Mesodermal cell (in vitro differentiated cells): ENCODE results near the gene SDHB.

Source experiments
- H3K27ac ChIP-seq: 2 replicates; pipeline ENCODE4 v1.7.0; 2013; ENCODE audit warnings: mild to moderate bottlenecking, low read depth, low read length, moderate library complexity; ENCODE audit not compliant: severe bottlenecking
- H3K36me3 ChIP-seq: 2 replicates; pipeline ENCODE4 v1.7.1; 2013; ENCODE audit warnings: mild to moderate bottlenecking, low read length, moderate library complexity; ENCODE audit not compliant: control insufficient read depth, insufficient read depth
- H3K4me1 ChIP-seq: one replicate; pipeline ENCODE4 v1.7.1; 2013; ENCODE audit warnings: mild to moderate bottlenecking, low read length; ENCODE audit not compliant: insufficient read depth, control insufficient read depth, poor library complexity, severe bottlenecking
- H3K4me3 ChIP-seq: 2 replicates; pipeline ENCODE4 v1.7.0; 2013; ENCODE audit warnings: low read length, control low read depth, mild to moderate bottlenecking; ENCODE audit not compliant: insufficient read depth, poor library complexity, severe bottlenecking; ENCODE audit errors: extremely low read depth
- H3K9me3 ChIP-seq: 2 replicates; pipeline ENCODE4 v1.7.1; 2013; ENCODE audit warnings: mild to moderate bottlenecking, low read length, moderate library complexity; ENCODE audit not compliant: control insufficient read depth
- WGBS, 2 experiments: methylation state at CpG; one replicate each; pipeline ENCODE4 v1.1.5; 2013; ENCODE audit warnings: missing lambda C conversion rate in 2 of 2; ENCODE audit not compliant: insufficient coverage in 2 of 2; 5-methylcytosine and 5-hydroxymethylcytosine counted together

The SDHB gene

GRCh38 chr1:17027403-17027802 is 26.4 kb downstream of the SDHB start:
- Histone ChIP-seq H3K9me3 (no peaks in the 10 kb centered on the region), H3K4me3 (no peak overlapping the region), H3K36me3 (peaks cover 99% of the 10 kb centered on the region), H3K27ac (no peak overlapping the region), H3K4me1 (no peaks in the 10 kb centered on the region)
- WGBS, 2 experiments: 81 to 88% methylated on average over 4 of the region's 5 CpGs

- no peak overlapping the region for H3K4me3 ChIP-seq
- H3K27ac ChIP-seq: no peak overlapping the region
- H3K4me1 ChIP-seq: no peaks in the 10 kb centered on the region
- H3K9me3 ChIP-seq: no peaks in the 10 kb centered on the region
- H3K36me3 ChIP-seq: peaks cover 99% of the 10 kb centered on the region
- WGBS, 2 experiments: 88 to 100% methylated on average over 1 of the region's 1 CpG
Observed at GRCh38 chr1:17024721-17025120, 29.1 kb downstream of the SDHB start.

- Histone ChIP-seq H3K36me3 (peaks cover 99% of the 10 kb centered on the region), H3K4me1 (no peaks in the 10 kb centered on the region), H3K9me3 (no peaks in the 10 kb centered on the region), H3K4me3 (no peak overlapping the region), H3K27ac (no peak overlapping the region)
- 82 to 91% methylated on average over 1 to 2 of the region's 3 CpGs for WGBS, 2 experiments
Observed at GRCh38 chr1:17023573-17023972, 30.3 kb downstream of the SDHB start.

GRCh38 chr1:17023102-17023501 is 30.7 kb downstream of the SDHB start:
- 100% methylated on average over 1 to 3 of the region's 4 CpGs for WGBS, 2 experiments

GRCh38 chr1:17021896-17022295 is 31.9 kb downstream of the SDHB start:
- H3K27ac ChIP-seq: no peak overlapping the region
- H3K4me1 ChIP-seq: no peaks in the 10 kb centered on the region
- no peak overlapping the region for H3K4me3 ChIP-seq
- 96 to 97% methylated on average over 10 of the region's 10 CpGs for WGBS, 2 experiments
- peaks cover 96% of the 10 kb centered on the region for H3K36me3 ChIP-seq
- no peaks in the 10 kb centered on the region for H3K9me3 ChIP-seq

More at GRCh38 chr1:17023102-17023501, 30.7 kb downstream of the SDHB start:
- no peaks in the 10 kb centered on the region for H3K4me1 ChIP-seq
- H3K27ac ChIP-seq: no peak overlapping the region
- H3K36me3 ChIP-seq: peaks cover 99% of the 10 kb centered on the region
- H3K4me3 ChIP-seq: no peak overlapping the region
- H3K9me3 ChIP-seq: no peaks in the 10 kb centered on the region

- WGBS, 2 experiments: 88 to 94% methylated on average over 1 to 2 of the region's 2 CpGs
- Histone ChIP-seq H3K36me3 (peaks cover 82% of the 10 kb centered on the region), H3K9me3 (no peaks in the 10 kb centered on the region), H3K4me3 (no peak overlapping the region), H3K27ac (no peak overlapping the region), H3K4me1 (peaks cover 10% of the 10 kb centered on the region)
Observed at GRCh38 chr1:17020502-17020901, 33.3 kb downstream of the SDHB start.

- Histone ChIP-seq H3K36me3 (peaks cover 65% of the 10 kb centered on the region), H3K9me3 (no peaks in the 10 kb centered on the region), H3K4me1 (peaks cover 26% of the 10 kb centered on the region), H3K4me3 (no peak overlapping the region), H3K27ac (no peak overlapping the region)
- WGBS, 2 experiments: 36 to 89% methylated on average over 1 of the region's 1 CpG
Observed at GRCh38 chr1:17018849-17019248, 35.0 kb downstream of the SDHB start.

GRCh38 chr1:17017435-17017834 is 36.4 kb downstream of the SDHB start:
- peaks cover 51% of the 10 kb centered on the region for H3K36me3 ChIP-seq
- no peak overlapping the region for H3K27ac ChIP-seq
- no peaks in the 10 kb centered on the region for H3K9me3 ChIP-seq
- WGBS, 2 experiments: 89 to 98% methylated on average over 3 to 5 of the region's 7 CpGs
- no peak overlapping the region for H3K4me3 ChIP-seq
- peaks cover 28% of the 10 kb centered on the region for H3K4me1 ChIP-seq

- H3K36me3 ChIP-seq: peaks cover 40% of the 10 kb centered on the region
- H3K9me3 ChIP-seq: no peaks in the 10 kb centered on the region
- 43 to 46% methylated on average over 3 of the region's 5 CpGs for WGBS, 2 experiments
- no peak overlapping the region for H3K4me3 ChIP-seq
- peak overlapping the region; percentile 97 for H3K27ac ChIP-seq
- H3K4me1 ChIP-seq: peaks cover 28% of the 10 kb centered on the region
Observed at GRCh38 chr1:17016317-17016661, 37.5 kb downstream of the SDHB start.

GRCh38 chr1:17014671-17015567 is 38.9 kb downstream of the SDHB start:
- WGBS, 2 experiments: 63 to 65% methylated on average over 4 to 5 of the region's 10 CpGs
- Histone ChIP-seq H3K36me3 (peaks cover 27% of the 10 kb centered on the region), H3K27ac (no peak overlapping the region), H3K9me3 (no peaks in the 10 kb centered on the region), H3K4me3 (no peak overlapping the region), H3K4me1 (peaks cover 31% of the 10 kb centered on the region)
